K562 (cell line): Measurements from ENCODE around the gene CTNNB1. TPM values are rescaled to one million over a fixed set of nuclear protein-coding genes. Genes with fewer than 3 reads are reported as not detected.
A peak's percentile ranks its signal among the peaks of the same experiment; 100 is the strongest.

Experiments
- ATF1 ChIP-seq, 2 experiments: fragments of 450-650 bp in 1 of 2; IDR thresholded peaks; 2 replicates each; pipeline ENCODE4 v1.6.1; 2016; ENCODE audit warnings: missing compliant biosample characterization in 1 of 2, missing genetic modification characterization in 1 of 2
- FOXA1 ChIP-seq: fragments of 450-650 bp; IDR thresholded peaks from 2 replicates; pipeline ENCODE4 v1.6.1; 2016; ENCODE audit warnings: mild to moderate bottlenecking, borderline replicate concordance
- HLTF ChIP-seq: fragments of 450-650 bp; IDR thresholded peaks from 2 replicates; pipeline ENCODE4 v1.6.1; 2016
- HSF4 ChIP-seq: fragments of 250-450 bp; sonication (Bioruptor Pico); IDR thresholded peaks from 2 replicates; pipeline ENCODE4 v2.1.2; 2022; ENCODE audit warnings: mild to moderate bottlenecking, moderate library complexity, borderline replicate concordance
- JUN ChIP-seq, 2 experiments: sonication (generic) in 1 of 2; formaldehyde crosslinking in 1 of 2; IDR thresholded peaks; 2 replicates each; pipeline versions ENCODE4 v1.6.1 to v1.8.0; 2012 to 2022; ENCODE audit warnings: borderline replicate concordance in 2 of 2, mild to moderate bottlenecking in 2 of 2, improper control_type of control experiment in 1 of 2, low read depth in 1 of 2, low read length in 1 of 2, missing genetic modification reagents in 1 of 2
- MIER1 ChIP-seq: fragments of 450-650 bp; IDR thresholded peaks from 2 replicates; pipeline ENCODE4 v1.6.1; 2016; ENCODE audit warnings: antibody characterized with exemption, mild to moderate bottlenecking, low read depth
- PHF20 ChIP-seq: fragments of 450-650 bp; IDR thresholded peaks from 2 replicates; pipeline ENCODE4 v1.6.1; 2018; ENCODE audit not compliant: partially characterized antibody
- RFX5 ChIP-seq: IDR thresholded peaks from 2 replicates; pipeline ENCODE4 v1.6.1; 2011; ENCODE audit warnings: low read depth, mild to moderate bottlenecking, improper control_type of control experiment, low read length
- SRSF3 ChIP-seq: fragments of 200-400 bp; formaldehyde crosslinking; IDR thresholded peaks from 2 replicates; pipeline ENCODE4 v1.6.1; 2016; ENCODE audit warnings: mild to moderate bottlenecking, low read length, moderate library complexity; ENCODE audit not compliant: insufficient read depth
- TGIF2 ChIP-seq: sonication (generic); formaldehyde crosslinking; IDR thresholded peaks from 2 replicates; pipeline ENCODE4 v1.8.1; 2022; ENCODE audit warnings: mild to moderate bottlenecking, missing genetic modification reagents, moderate library complexity
- ZNF124 ChIP-seq: sonication (generic); formaldehyde crosslinking; IDR thresholded peaks from 2 replicates; pipeline ENCODE4 v1.8.1; 2022; ENCODE audit warnings: missing genetic modification reagents
- ZNF134 ChIP-seq: fragments of 250-450 bp; sonication (Bioruptor Pico); conservative IDR thresholded peaks from 2 replicates; pipeline ENCODE4 v1.4.0; 2020
- ZNF282 ChIP-seq: sonication (generic); formaldehyde crosslinking; IDR thresholded peaks from 2 replicates; pipeline ENCODE4 v1.8.1; 2023; ENCODE audit warnings: missing genetic modification reagents
- ZNF395 ChIP-seq: fragments of 200-800 bp; sonication (Bioruptor generic); IDR thresholded peaks from 2 replicates; pipeline ENCODE4 v1.6.1; 2017; ENCODE audit warnings: missing genetic modification characterization, missing compliant biosample characterization
- ZNF436 ChIP-seq: fragments of 250-450, 450-650 bp; sonication (Bioruptor Pico); formaldehyde crosslinking; IDR thresholded peaks from 2 replicates; pipeline ENCODE4 v1.7.0; 2020; ENCODE audit warnings: mild to moderate bottlenecking
- ZSCAN29 ChIP-seq: fragments of 450-650 bp; IDR thresholded peaks from 2 replicates; pipeline ENCODE4 v1.6.1; 2017
- polyA plus RNA-seq, 8 experiments: library from polyadenylated mRNA; depleted of rRNA in 4 of 8; stranded (reverse) in 5 of 8; unstranded in 3 of 8; fragments of >200 nt; fragmentation: Nextera tagmentation in 2 of 8; fragmentation: Illumina TruSeq in 1 of 8; extraction: Ambion mirVana in 2 of 8; extraction: Trizol in 1 of 8; gene quantifications; 2 replicates each; pipeline versions ENCODE4 v1.2.1 to v1.2.3, GENCODE V29; 2011 to 2014; ENCODE audit warnings: inconsistent platforms in 1 of 8, missing spikeins in 1 of 8
- total RNA-seq, 7 experiments: library from RNA; depleted of rRNA in 6 of 7; stranded (reverse); fragments of >200 nt in 6 of 7; fragmentation: Illumina TruSeq in 2 of 7; extraction: Trizol in 2 of 7; gene quantifications; 2 replicates each; pipeline versions ENCODE4 v1.2.1 to v1.2.3, GENCODE V29; 2011 to 2021; ENCODE audit warnings: low replicate concordance in 1 of 7
- TF ChIP-seq, protein P1 (sequence below): fragments of 250-450 bp; sonication (Bioruptor Pico); IDR thresholded peaks from 2 replicates; pipeline ENCODE4 v1.4.0; 2020
- TF ChIP-seq, protein P2 (sequence below): sonication (generic); formaldehyde crosslinking; IDR thresholded peaks from 2 replicates; pipeline ENCODE4 v1.8.0; 2022; ENCODE audit warnings: mild to moderate bottlenecking, missing genetic modification reagents, borderline replicate concordance

CTNNB1 gene
- total and polyA plus RNA-seq, 9 of the 15 experiments (the other 6 are each of a cell fraction or from before 2014, with no cell fraction given), result 44.3 to 193 (median 154) TPM

GRCh38 chr3:41267975-41268640 lies 68.8 kb downstream of the CTNNB1 start (continued):
- TF ChIP-seq PHF20 (no peak), ATF1 (CRISPR knock-in tag; IDR thresholded peaks at IDR 0.05) (no peak), ATF1 (tag; IDR thresholded peaks at IDR 0.05) (peak; percentile 35; the same call in 1 of the 2 replicates), RFX5 (no peak), HLTF (no peak), ZSCAN29 (no peak), MIER1 (no peak), ZNF134 (CRISPR knock-in tag) (no peak), SRSF3 (no peak), ZNF436 (CRISPR knock-in tag) (no peak), JUN (IDR thresholded peaks at IDR 0.05; ENCODE audit: borderline replicate concordance, low read depth, low read length) (peak; percentile 97), JUN (CRISPR knock-in tag; IDR thresholded peaks at IDR 0.05; ENCODE audit: borderline replicate concordance) (no peak), ZNF124 (CRISPR knock-in tag) (no peak), HSF4 (CRISPR knock-in tag) (no peak), FOXA1 (peak; percentile 98), ZNF282 (CRISPR knock-in tag) (no peak), ZNF395 (CRISPR knock-in tag) (peak; percentile 40; the same call in 1 of the 2 replicates), TGIF2 (no peak)
- TF ChIP-seq, protein P1, sequence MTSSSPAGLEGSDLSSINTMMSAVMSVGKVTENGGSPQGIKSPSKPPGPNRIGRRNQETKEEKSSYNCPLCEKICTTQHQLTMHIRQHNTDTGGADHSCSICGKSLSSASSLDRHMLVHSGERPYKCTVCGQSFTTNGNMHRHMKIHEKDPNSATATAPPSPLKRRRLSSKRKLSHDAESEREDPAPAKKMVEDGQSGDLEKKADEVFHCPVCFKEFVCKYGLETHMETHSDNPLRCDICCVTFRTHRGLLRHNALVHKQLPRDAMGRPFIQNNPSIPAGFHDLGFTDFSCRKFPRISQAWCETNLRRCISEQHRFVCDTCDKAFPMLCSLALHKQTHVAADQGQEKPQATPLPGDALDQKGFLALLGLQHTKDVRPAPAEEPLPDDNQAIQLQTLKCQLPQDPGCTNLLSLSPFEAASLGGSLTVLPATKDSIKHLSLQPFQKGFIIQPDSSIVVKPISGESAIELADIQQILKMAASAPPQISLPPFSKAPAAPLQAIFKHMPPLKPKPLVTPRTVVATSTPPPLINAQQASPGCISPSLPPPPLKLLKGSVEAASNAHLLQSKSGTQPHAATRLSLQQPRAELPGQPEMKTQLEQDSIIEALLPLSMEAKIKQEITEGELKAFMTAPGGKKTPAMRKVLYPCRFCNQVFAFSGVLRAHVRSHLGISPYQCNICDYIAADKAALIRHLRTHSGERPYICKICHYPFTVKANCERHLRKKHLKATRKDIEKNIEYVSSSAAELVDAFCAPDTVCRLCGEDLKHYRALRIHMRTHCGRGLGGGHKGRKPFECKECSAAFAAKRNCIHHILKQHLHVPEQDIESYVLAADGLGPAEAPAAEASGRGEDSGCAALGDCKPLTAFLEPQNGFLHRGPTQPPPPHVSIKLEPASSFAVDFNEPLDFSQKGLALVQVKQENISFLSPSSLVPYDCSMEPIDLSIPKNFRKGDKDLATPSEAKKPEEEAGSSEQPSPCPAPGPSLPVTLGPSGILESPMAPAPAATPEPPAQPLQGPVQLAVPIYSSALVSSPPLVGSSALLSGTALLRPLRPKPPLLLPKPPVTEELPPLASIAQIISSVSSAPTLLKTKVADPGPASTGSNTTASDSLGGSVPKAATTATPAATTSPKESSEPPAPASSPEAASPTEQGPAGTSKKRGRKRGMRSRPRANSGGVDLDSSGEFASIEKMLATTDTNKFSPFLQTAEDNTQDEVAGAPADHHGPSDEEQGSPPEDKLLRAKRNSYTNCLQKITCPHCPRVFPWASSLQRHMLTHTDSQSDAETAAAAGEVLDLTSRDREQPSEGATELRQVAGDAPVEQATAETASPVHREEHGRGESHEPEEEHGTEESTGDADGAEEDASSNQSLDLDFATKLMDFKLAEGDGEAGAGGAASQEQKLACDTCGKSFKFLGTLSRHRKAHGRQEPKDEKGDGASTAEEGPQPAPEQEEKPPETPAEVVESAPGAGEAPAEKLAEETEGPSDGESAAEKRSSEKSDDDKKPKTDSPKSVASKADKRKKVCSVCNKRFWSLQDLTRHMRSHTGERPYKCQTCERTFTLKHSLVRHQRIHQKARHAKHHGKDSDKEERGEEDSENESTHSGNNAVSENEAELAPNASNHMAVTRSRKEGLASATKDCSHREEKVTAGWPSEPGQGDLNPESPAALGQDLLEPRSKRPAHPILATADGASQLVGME (CRISPR knock-in tag), result no peak
- TF ChIP-seq, protein P2, sequence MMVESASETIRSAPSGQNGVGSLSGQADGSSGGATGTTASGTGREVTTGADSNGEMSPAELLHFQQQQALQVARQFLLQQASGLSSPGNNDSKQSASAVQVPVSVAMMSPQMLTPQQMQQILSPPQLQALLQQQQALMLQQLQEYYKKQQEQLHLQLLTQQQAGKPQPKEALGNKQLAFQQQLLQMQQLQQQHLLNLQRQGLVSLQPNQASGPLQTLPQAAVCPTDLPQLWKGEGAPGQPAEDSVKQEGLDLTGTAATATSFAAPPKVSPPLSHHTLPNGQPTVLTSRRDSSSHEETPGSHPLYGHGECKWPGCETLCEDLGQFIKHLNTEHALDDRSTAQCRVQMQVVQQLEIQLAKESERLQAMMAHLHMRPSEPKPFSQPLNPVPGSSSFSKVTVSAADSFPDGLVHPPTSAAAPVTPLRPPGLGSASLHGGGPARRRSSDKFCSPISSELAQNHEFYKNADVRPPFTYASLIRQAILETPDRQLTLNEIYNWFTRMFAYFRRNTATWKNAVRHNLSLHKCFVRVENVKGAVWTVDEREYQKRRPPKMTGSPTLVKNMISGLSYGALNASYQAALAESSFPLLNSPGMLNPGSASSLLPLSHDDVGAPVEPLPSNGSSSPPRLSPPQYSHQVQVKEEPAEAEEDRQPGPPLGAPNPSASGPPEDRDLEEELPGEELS, result no peak
